Heart right ventricle (tissue), 16 donors: Measurements from ENCODE around the gene HMBS. TPM values are rescaled to one million over a fixed set of nuclear protein-coding genes. Genes with fewer than 3 reads are reported as not detected.

Experiments used
- ATAC-seq, 8 donors: fragments of 200-7000 bp; cut with Tn5 transposase; one replicate each; pipeline ENCODE4 v1.9.1; 2020; ENCODE audit warnings: mild to moderate bottlenecking in 8 of 8, moderate library complexity in 8 of 8, moderate number of reproducible peaks in 1 of 8
- DNase-seq, 2 donors: peaks; one replicate each; pipeline ENCODE4 v3.0.0-alpha.2; 2020
- H3K27ac ChIP-seq, 10 donors: fragments of 200-600 bp; sonication (generic) in 2 of 10; one replicate each; pipeline versions ENCODE4 v1.5.0 to v1.8.0; 2020 to 2022; ENCODE audit warnings: mild to moderate bottlenecking in 3 of 10
- H3K27me3 ChIP-seq, 7 donors: fragments of 200-600 bp; one replicate each; pipeline ENCODE4 v1.8.0; 2021 to 2022; ENCODE audit warnings: mild to moderate bottlenecking in 2 of 7
- H3K36me3 ChIP-seq, 9 donors: fragments of 200-600 bp; sonication (generic) in 1 of 9; one replicate each; pipeline versions ENCODE4 v1.5.0 to v1.8.0; 2020 to 2022; ENCODE audit warnings: mild to moderate bottlenecking in 2 of 9
- H3K4me1 ChIP-seq, 9 donors: fragments of 200-600 bp; sonication (generic) in 1 of 9; one replicate each; pipeline versions ENCODE4 v1.5.0 to v1.8.0; 2020 to 2022; ENCODE audit warnings: mild to moderate bottlenecking in 4 of 9
- H3K4me3 ChIP-seq, 10 donors: fragments of 200-600 bp; sonication (generic) in 2 of 10; one replicate each; pipeline versions ENCODE4 v1.5.0 to v1.8.0; 2020 to 2022; ENCODE audit warnings: mild to moderate bottlenecking in 7 of 10, moderate library complexity in 2 of 10
- H3K9me3 ChIP-seq, 11 donors: fragments of 200-600 bp in 10 of 11; sonication (generic) in 2 of 11; one replicate each; pipeline versions ENCODE4 v1.5.0 to v1.8.0; 2013 to 2022; ENCODE audit warnings: mild to moderate bottlenecking in 2 of 11, control low read depth in 1 of 11, moderate library complexity in 1 of 11
- CTCF ChIP-seq, 9 donors: fragments of 200-600 bp; sonication (generic) in 2 of 9; IDR thresholded peaks; one replicate each; pipeline versions ENCODE4 v1.5.0 to v1.8.0; 2021 to 2022; ENCODE audit warnings: antibody characterized with exemption in 9 of 9, mild to moderate bottlenecking in 5 of 9, moderate library complexity in 1 of 9
- WGBS, 2 donors: extraction: QIAGEN DNeasy Blood & Tissue Kit; methylation state at CpG; one replicate each; pipeline ENCODE4 v1.1.7; 2013; ENCODE audit warnings: inconsistent platforms in 1 of 2; 5-methylcytosine and 5-hydroxymethylcytosine counted together
- intact Hi-C, 10 donors: fragments of 100-400 bp; cut with DNase I; formaldehyde crosslinking; loops; one replicate each; pipeline versions ENCODE4 v1.11.1 to v1.14.2; 2022
- polyA plus RNA-seq, 2 donors: library from polyadenylated mRNA; stranded (reverse); fragments of 200-250 nt; gene quantifications; one replicate each; pipeline ENCODE4 v1.2.3, GENCODE V29; 2013
- total RNA-seq, 10 donors: library from RNA; stranded (reverse); fragmentation: NEBNext Ultra II Directional in 3 of 10; extraction: Animal tissue kit (Norgen Biotek cat#: 25700) in 3 of 10; gene quantifications; one replicate each; pipeline versions ENCODE4 v1.2.1 to v1.2.4, GENCODE V29; 2021 to 2023
- donor health status: Arrhythmogenic right ventricular cardiomyopathy.
- donor health status: ischemic (EF 13 %, LVEDD 7.1; RV severe dilation, severe dysfunction).
- donor health status: healthy with polysubstance abuse.
- donor health status: DM: no; HTN: yes; CAD: no.
- donor health status: DM: no; HTN: no; CAD: no.
- donor health status: ischemic (EF 25% LVEDD 6.9; RV normal size, moderate dysfunction).
- donor health status: ischemic (EF 25% LVEDD 5.7; RV mildly dilated, moderate dysfunction).
- donor health status: healthy.
- donor health status: DM: yes; HTN: yes; CAD: no.
- donor health status: Ischemic cardiomyopathy.
- donor health status: ischemic (EF 35%, LVEDD 5.7; RV mildly dilated, moderate dysfunction).
- donor health status: nonischemic (EF 11% LVEDD 7.7; RV severe dilation, severe dysfunction).
- donor health status: DM: yes; HTN: yes; CAD: no.
- donor health status: PGD.
- donor health status: ischemic (EF 29% LVEDD 5.4; RV normal size, mild dysfunction).
- donor health status: nonischemic (EF 23%, LVEDD 6.1; RV moderate dilation, normal function).

Gene HMBS
- total and polyA plus RNA-seq, 12 donors = 14.3 to 39.7 (median 18.9) TPM

- Histone ChIP-seq H3K27me3 (no peaks in the 10 kb centered on the region), H3K4me3 (no peak overlapping the region), H3K27ac (no peak overlapping the region), H3K4me1 (no peaks in the 10 kb centered on the region), H3K9me3 (no peaks in the 10 kb centered on the region), H3K36me3 (peaks cover 7 to 96% (median 85%) of the 10 kb centered on the region in 9 donors)
- 89 to 94% methylated on average over 9 of the region's 9 CpGs for WGBS, 2 donors
- ATAC-seq (no peak), DNase-seq (no peak)
- no peak for TF ChIP-seq CTCF (IDR thresholded peaks at IDR 0.05)
- intact Hi-C loops = no loop called here
Measured at GRCh38 chr11:119048644-119049043, 36.0 kb upstream of the HMBS start.

DNA sequence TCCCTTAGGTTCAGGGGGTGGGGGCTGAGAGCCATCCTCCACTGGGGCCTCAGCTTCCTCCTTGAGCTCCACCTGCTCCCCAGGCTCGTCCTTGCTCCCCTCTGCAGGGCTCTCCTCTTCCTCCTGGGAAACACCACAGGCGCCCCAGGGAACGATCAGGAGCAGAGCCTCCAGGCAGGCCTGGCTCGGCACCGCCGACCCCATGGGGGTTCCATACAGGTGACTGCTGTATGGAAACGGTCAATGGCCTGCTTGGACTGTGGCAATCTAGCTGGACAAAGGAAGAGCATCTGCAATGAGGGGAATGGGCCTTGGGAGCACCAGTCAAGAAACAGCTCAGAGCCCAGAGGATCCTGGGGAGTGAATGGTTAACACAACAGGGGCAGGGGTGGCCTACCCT is 35.6 kb upstream of the HMBS start:
- no peaks in the 10 kb centered on the region for H3K4me1 ChIP-seq
- H3K9me3 ChIP-seq = no peaks in the 10 kb centered on the region
- H3K4me3 ChIP-seq = no peak overlapping the region
- TF ChIP-seq CTCF (IDR thresholded peaks at IDR 0.05) = no peak
- intact Hi-C loops = no loop called here
- ATAC-seq = no peak
- DNase-seq = no peak
- no peaks in the 10 kb centered on the region for H3K27me3 ChIP-seq
- peaks cover 7 to 100% (median 89%) of the 10 kb centered on the region in 9 donors for H3K36me3 ChIP-seq
- no peak overlapping the region for H3K27ac ChIP-seq
- 91 to 92% methylated on average over 7 of the region's 7 CpGs for WGBS, 2 donors

DNA sequence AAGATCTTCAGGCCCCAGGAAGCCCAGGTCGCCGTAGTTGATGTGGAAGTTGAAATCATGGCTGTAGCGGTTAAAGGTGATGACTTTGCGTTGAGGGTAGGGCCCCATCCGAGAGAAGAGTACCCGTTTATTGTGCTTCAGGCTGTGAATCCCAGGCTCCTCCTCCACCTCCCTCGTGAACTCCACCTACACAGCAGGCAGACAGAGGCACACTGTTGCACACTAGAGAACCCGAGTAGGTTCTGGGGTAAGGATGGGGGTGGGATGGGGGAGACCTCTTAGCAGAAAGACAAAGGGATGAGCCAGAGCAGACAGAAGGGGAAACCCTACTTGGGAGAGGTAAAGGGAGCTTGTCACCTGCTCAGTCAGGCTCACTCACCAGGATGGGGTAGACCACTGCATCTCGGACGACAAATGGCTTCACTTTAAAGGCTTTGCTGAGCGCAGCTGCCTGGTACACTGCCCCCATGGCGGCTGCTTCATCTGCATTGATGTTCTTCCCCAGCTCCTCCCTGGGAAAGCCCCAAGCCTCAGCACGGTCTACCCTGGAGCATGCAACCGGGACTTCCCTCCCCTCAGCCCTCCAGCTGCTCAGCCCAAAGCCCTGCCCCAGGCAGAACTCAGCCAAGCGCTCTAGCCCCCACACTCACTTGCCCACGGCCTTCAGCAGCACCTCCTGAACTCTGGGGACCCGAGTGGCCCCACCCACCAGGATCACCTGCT is 33.1 kb upstream of the HMBS start:
- H3K36me3 ChIP-seq = peaks cover 7 to 89% (median 80%) of the 10 kb centered on the region in 9 donors
- intact Hi-C loops = no loop called here
- WGBS, 2 donors = 85 to 86% methylated on average over 17 of the region's 17 CpGs

GRCh38 chr11:119052163-119052814 is 32.4 kb upstream of the HMBS start:
- Histone ChIP-seq H3K27ac (no peak overlapping the region), H3K4me3 (no peak overlapping the region), H3K36me3 (peaks cover 7 to 82% (median 73%) of the 10 kb centered on the region in 9 donors), H3K9me3 (no peaks in the 10 kb centered on the region), H3K4me1 (peaks cover 10 to 19% (median 16%) of the 10 kb centered on the region in 9 donors), H3K27me3 (no peaks in the 10 kb centered on the region)
- ATAC-seq = no peak
- no peak for DNase-seq
- intact Hi-C loops = no loop called here
- 92 to 95% methylated on average over 23 of the region's 23 CpGs for WGBS, 2 donors
- TF ChIP-seq CTCF (IDR thresholded peaks at IDR 0.05) = no peak

More for the DNA sequence above, 33.1 kb upstream of the HMBS start:
- TF ChIP-seq CTCF (IDR thresholded peaks at IDR 0.05) = no peak
- ATAC-seq (no peak), DNase-seq (no peak)
- Histone ChIP-seq H3K4me3 (no peak overlapping the region), H3K27ac (no peak overlapping the region), H3K9me3 (no peaks in the 10 kb centered on the region), H3K4me1 (peaks cover 10 to 19% (median 14%) of the 10 kb centered on the region in 9 donors), H3K27me3 (no peaks in the 10 kb centered on the region)
